ENCODE results near the gene ZNF599. TPM values are rescaled to one million over a fixed set of nuclear protein-coding genes. Genes with fewer than 3 reads are reported as not detected.
"Not testable (repeated sequence)": the region's sequence is repeated elsewhere in the genome, so short reads cannot be mapped to it uniquely, and the experiment has no call there.

ZNF599 gene
- 8.5 and 9.0 TPM in 2 replicates for total RNA-seq (2014; rRNA removed; shearing (Covaris generic))

DNA sequence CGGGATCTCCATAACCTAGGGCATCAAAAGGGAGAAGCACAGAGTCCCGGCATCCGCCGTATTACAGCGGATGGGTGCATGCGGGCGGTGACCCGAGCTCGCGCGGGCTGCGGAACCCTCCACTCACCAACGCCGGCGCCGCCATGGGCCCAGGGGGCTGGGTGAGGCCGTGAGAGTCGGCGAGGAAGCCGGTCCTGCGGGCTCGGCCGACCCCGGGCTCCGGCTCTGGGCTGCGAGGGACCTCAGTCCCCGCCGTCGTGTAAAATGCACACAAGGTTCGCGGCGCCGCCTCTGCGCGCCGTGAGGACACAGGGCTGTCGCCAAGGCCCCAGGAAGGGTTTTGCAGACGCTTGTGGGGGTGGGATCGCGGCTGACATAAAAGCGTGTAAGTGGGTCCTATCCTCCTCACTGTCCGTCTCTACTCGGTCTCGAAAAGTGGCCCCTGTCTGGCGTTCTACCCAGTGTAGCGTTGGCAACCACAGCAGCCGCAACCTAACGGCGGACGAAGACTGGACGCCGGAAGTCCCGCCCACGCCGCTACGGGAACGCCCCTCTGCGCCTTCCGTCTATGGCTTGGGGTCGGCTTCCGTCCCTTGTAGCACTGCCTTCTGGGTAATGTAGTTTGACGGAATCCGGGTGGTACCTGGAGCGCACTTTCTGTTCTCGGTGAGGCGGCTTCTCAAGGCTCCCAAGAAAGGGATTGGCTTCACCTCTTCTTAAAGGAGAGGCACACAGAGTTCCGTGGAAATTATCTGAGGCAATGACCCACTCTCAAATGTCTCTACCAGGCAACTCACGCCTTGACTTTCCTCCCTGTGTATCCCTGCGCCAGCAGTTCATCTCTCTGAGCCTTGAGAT is at the start of gene ZNF599:
Gene ZNF599 (minus strand): TSS at position 519 of the 858 bp plus-strand sequence. CDS start 374 bp downstream, at position 145.
- H3K4me1 ChIP-seq = no peaks in the 10 kb centered on the region
- H3K4me3 ChIP-seq = peak within 1 kb of the TSS; percentile 69
- peaks cover 3% of the 10 kb centered on the region for H3K9me3 ChIP-seq (replicated peaks)
- peak; percentile 90 to 93 for DNase-seq
- H3K27ac ChIP-seq = peak within 1 kb of the TSS; percentile 17; the same call in 1 of the 2 replicates
- no peaks in the 10 kb centered on the region for H3K27me3 ChIP-seq
- no peaks in the 10 kb centered on the region for H3K36me3 ChIP-seq

GRCh38 chr19:34818270-34818669 is 45.3 kb upstream of the ZNF599 start:
- DNase-seq = no peak
- Histone ChIP-seq H3K4me3 (no peak overlapping the region), H3K4me1 (no peaks in the 10 kb centered on the region), H3K36me3 (no peaks in the 10 kb centered on the region), H3K27ac (no peak overlapping the region), H3K27me3 (no peaks in the 10 kb centered on the region), H3K9me3 (replicated peaks) (no peaks in the 10 kb centered on the region)

GRCh38 chr19:34816708-34817107 is 43.7 kb upstream of the ZNF599 start:
- H3K27me3 ChIP-seq = no peaks in the 10 kb centered on the region
- H3K4me3 ChIP-seq = no peak overlapping the region
- H3K9me3 ChIP-seq (replicated peaks) = no peaks in the 10 kb centered on the region
- no peak overlapping the region for H3K27ac ChIP-seq
- no peak for DNase-seq
- no peaks in the 10 kb centered on the region for H3K4me1 ChIP-seq
- no peaks in the 10 kb centered on the region for H3K36me3 ChIP-seq

DNA sequence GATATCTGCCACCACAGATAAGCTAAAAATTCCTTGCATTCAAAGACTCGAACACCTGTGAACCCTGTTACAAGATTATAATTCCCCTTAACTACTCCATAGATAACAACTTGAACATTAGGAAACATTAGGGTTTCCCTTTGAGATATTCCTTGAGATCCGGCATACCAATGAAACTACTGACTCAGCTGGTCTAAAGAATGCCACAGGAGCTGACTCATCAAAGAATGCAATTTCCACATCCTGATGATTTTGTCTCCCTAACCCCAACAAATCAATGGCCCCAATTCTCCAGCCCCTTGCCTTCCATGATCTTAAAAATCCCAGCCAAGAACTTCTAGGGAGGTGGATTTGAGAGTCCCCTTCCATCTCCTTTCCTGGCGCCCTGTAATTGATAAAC is 35.6 kb upstream of the ZNF599 start:
- DNase-seq = no peak
- Histone ChIP-seq H3K4me3 (no peak overlapping the region), H3K4me1 (no peaks in the 10 kb centered on the region)

DNA sequence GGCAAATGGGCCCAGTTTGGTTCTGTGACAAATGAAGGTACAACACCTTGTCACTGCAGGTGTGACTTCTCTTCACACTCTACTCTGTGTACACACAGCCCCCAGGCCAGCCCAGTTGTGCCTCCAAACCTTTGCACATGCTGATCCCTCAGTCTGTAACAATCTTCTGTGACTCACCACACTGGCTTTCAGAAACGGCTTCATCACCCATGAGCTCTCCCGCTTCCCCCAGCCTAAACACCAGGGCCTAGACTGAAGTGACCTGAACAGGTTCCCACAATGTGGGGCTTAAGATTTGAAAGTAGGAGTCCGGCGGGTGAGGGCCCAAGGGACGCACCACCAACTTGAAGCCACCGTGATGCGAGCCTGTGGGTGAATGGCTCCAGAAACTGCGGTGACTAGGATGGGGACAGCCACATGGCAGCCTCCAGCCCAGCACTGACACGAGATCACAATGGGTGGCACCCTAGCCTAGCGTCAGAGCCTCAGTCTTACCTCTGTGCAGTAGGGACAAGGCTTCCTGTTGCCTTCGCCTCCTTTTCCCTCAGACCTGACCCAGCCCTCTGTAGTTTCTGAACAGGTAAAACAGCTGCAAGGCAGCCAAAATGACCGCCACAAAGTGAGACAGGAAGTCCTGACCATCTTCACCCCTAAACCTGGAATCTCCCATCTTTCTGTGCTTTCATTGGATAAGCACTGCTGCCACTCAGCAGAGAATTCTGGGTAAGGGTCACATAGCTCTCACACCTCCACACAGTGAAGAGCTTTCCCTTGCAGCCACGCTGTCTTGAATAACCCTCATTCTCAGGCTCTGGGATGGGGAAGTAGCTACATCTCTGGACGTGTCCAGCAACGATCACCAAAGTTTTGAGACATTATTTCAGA is 34.2 kb upstream of the ZNF599 start:
- Histone ChIP-seq H3K36me3 (no peaks in the 10 kb centered on the region), H3K27ac (no peak overlapping the region), H3K4me1 (no peaks in the 10 kb centered on the region), H3K9me3 (replicated peaks) (0 out of 2 replicates have a peak, but pooled peaks cover 3% of the 10 kb centered on the region), H3K4me3 (peak overlapping the region; percentile 18), H3K27me3 (no peaks in the 10 kb centered on the region)
- peak in 1 of 2 experiments; percentile 9 for DNase-seq

More for the DNA sequence above, 35.6 kb upstream of the ZNF599 start:
- Histone ChIP-seq H3K36me3 (no peaks in the 10 kb centered on the region), H3K27me3 (no peaks in the 10 kb centered on the region), H3K9me3 (replicated peaks) (0 out of 2 replicates have a peak, but pooled peaks cover 3% of the 10 kb centered on the region), H3K27ac (no peak overlapping the region)

- DNase-seq = no peak
- H3K9me3 ChIP-seq (replicated peaks) = 0 out of 2 replicates have a peak, but pooled peaks cover 3% of the 10 kb centered on the region
- H3K27me3 ChIP-seq = no peaks in the 10 kb centered on the region
- no peak overlapping the region for H3K4me3 ChIP-seq
- no peaks in the 10 kb centered on the region for H3K36me3 ChIP-seq
- H3K4me1 ChIP-seq = no peaks in the 10 kb centered on the region
- H3K27ac ChIP-seq = no peak overlapping the region
These were observed 31.1 kb upstream of the ZNF599 start for GRCh38 chr19:34804115-34804514.

DNA sequence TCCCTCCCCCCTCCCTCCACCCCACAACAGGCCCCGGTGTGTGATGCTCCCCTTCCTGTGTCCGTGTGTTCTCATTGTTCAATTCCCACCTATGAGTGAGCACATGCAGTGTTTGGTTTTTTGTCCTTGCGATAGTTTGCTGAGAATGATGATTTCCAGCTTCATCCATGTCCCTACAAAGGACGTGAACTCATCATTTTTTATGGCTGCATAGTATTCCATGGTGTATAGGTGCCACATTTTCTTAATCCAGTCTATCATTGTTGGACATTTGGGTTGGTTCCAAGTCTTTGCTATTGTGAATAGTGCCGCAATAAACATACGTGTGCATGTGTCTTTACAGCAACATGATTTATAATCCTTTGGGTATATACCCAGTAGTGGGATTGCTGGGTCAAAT is 23.9 kb upstream of the ZNF599 start:
- H3K27me3 ChIP-seq; DNase-seq; H3K27ac ChIP-seq; H3K4me3 ChIP-seq; H3K9me3 ChIP-seq (replicated peaks); H3K4me1 ChIP-seq; H3K36me3 ChIP-seq: not testable (repeated sequence)

- Histone ChIP-seq H3K4me3 (no peak overlapping the region), H3K36me3 (no peaks in the 10 kb centered on the region), H3K27me3 (no peaks in the 10 kb centered on the region), H3K9me3 (replicated peaks) (no peaks in the 10 kb centered on the region; the same call in 1 of the 2 replicates), H3K4me1 (no peaks in the 10 kb centered on the region), H3K27ac (no peak overlapping the region)
- DNase-seq = no peak
These were observed 21.3 kb upstream of the ZNF599 start for GRCh38 chr19:34794066-34794960.

DNA sequence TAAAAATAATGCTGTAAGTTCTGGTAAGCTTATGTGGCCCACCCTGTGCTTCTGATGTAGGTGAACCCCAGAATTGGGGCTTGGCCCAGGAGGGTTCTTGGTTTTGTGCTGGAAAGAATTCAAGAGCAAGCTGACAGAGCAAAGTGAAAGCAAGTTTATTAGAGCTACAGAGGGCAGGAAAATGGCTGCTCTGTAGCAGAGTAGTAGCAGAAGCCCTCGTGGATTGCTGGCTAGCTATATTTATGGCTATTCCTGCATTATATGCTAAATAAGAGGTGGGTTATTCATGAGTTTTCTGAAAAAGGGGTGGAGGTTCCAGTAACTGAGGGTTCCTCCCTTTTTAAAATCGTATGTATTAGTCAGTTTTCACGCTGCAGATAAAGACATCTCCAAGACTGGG is 20.6 kb upstream of the ZNF599 start:
- Histone ChIP-seq H3K27ac (no peak overlapping the region), H3K4me1 (no peaks in the 10 kb centered on the region), H3K36me3 (no peaks in the 10 kb centered on the region), H3K27me3 (no peaks in the 10 kb centered on the region), H3K9me3 (replicated peaks) (no peaks in the 10 kb centered on the region; the same call in 1 of the 2 replicates), H3K4me3 (no peak overlapping the region; the same call in 1 of the 2 replicates)
- no peak for DNase-seq

DNA sequence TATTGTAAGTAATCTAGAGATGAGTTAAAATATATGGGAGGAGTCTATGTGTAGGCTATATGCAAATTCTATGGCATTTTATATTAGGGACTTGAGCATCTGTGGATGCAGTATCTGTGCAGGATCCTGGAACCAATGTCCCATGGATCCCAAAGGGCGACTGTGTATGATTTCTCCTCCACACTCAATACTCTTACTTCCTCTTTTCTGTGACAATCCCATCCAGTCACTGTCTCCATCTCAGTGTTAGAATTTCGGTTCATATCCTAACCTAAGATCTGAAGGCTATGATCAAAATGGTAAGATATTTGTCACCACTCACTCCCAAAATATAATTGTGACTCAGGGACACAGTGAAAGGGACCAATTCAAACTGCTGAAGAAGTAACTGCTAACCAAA is 15.1 kb upstream of the ZNF599 start:
- Histone ChIP-seq H3K4me3 (no peak overlapping the region), H3K9me3 (replicated peaks) (0 out of 2 replicates have a peak, but pooled peaks cover 3% of the 10 kb centered on the region), H3K4me1 (no peaks in the 10 kb centered on the region), H3K27me3 (no peaks in the 10 kb centered on the region), H3K36me3 (no peaks in the 10 kb centered on the region), H3K27ac (no peak overlapping the region)
- DNase-seq = no peak

- no peaks in the 10 kb centered on the region for H3K36me3 ChIP-seq
- DNase-seq = no peak
- H3K27me3 ChIP-seq = no peaks in the 10 kb centered on the region
- H3K27ac ChIP-seq = no peak overlapping the region
- H3K4me3 ChIP-seq = no peak overlapping the region
- no peaks in the 10 kb centered on the region for H3K4me1 ChIP-seq
- H3K9me3 ChIP-seq (replicated peaks) = 0 out of 2 replicates have a peak, but pooled peaks cover 3% of the 10 kb centered on the region
These were observed 14.2 kb upstream of the ZNF599 start for GRCh38 chr19:34787059-34787824.

DNA sequence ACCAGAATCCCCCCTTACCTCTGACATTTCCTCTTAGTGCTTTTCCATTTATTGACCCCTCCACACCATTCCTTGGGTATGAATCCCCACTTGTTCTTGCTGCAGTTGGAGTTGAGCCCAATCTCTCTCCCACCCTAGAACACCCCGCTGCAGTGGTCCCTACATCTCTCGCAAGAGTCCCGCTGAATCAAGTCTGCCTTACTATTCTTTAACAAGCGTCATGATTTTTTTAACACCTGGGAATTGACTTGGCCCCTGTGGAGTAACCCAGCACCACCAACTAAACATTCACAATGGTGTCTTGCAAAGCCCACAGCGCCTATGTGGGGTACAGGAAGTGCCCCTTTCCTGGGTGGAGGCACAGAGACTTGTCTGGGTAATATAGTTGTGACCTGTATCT is 13.2 kb upstream of the ZNF599 start:
- Histone ChIP-seq H3K36me3 (no peaks in the 10 kb centered on the region), H3K27ac (no peak overlapping the region), H3K4me3 (no peak overlapping the region), H3K4me1 (no peaks in the 10 kb centered on the region), H3K27me3 (no peaks in the 10 kb centered on the region), H3K9me3 (replicated peaks) (0 out of 2 replicates have a peak, but pooled peaks cover 3% of the 10 kb centered on the region)
- no peak for DNase-seq

- DNase-seq = no peak
- H3K4me1 ChIP-seq = no peaks in the 10 kb centered on the region
- H3K4me3 ChIP-seq = no peak overlapping the region
- no peaks in the 10 kb centered on the region; the same call in 1 of the 2 replicates for H3K9me3 ChIP-seq (replicated peaks)
- no peaks in the 10 kb centered on the region for H3K27me3 ChIP-seq
- H3K27ac ChIP-seq = no peak overlapping the region
- H3K36me3 ChIP-seq = no peaks in the 10 kb centered on the region
These were observed 6.6 kb upstream of the ZNF599 start for GRCh38 chr19:34779652-34780051.
